ENCODE data around the gene L3MBTL1.

The L3MBTL1 gene

DNA sequence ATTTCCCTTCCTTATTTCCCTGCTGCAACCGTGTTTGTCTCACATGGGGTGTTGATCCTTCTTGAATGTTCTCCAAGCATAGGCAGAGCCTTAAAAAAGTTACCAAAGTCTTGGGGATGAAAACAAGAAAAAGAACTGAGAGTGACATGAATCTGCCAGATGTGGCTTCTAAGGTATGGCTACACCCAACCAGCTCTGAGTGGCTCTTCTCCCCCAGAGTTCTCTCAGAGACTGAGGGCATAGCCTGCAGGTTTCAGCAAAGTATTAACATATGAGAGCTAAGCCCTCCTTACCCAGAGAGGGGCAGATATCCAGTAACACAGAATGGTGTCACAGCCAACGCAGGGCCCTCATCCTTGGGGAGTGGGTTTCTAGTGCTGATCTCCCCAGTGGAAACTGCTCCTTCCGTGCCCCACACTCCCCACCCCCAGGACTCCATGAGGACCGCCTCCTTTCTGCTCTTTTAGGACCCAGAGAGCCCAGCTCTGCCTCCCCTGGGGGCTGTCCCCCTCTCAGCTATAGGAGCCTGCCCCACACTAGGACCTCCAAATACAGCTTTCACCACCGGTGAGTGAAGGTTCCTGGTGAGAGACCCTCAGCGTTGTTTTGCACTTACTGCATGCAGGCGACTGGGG lies 28.0 kb downstream of the L3MBTL1 start:
- DNase-seq (ENCODE audit: low spot score) = no peak

DNA sequence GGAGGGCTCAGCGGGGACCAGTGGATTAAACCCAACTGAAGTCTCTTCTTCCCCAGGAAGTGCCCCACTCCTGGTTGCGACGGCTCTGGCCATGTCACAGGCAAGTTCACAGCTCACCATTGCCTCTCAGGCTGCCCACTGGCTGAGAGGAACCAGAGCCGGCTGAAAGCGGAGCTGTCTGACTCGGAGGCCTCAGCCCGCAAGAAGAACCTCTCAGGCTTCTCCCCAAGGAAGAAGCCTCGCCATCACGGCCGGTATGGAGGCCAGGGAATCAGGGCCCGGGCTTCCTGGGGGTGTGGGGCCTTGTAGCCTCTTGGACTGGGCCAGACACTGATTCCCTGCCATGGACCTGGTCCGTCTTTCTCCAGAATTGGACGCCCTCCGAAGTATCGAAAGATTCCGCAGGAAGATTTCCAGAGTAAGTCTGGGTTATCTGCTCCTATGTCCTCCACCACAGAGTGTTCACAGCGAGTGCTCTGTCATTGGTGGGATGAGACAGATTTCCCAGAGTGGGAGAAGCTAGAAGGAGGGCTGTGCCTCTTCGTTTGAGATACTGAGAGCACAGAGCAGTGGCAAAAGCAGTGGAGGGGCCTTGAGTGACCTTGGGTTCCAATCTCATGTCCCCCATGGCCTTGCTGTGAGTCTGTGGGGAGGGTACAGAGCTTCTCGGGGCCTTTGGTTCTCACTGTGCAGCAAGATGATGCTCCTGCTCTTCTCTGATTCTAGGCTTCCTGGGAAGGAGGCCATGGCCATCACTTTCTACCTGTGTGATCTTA lies 28.7 kb downstream of the L3MBTL1 start:
- DNase-seq (ENCODE audit: low spot score) = no peak

DNA sequence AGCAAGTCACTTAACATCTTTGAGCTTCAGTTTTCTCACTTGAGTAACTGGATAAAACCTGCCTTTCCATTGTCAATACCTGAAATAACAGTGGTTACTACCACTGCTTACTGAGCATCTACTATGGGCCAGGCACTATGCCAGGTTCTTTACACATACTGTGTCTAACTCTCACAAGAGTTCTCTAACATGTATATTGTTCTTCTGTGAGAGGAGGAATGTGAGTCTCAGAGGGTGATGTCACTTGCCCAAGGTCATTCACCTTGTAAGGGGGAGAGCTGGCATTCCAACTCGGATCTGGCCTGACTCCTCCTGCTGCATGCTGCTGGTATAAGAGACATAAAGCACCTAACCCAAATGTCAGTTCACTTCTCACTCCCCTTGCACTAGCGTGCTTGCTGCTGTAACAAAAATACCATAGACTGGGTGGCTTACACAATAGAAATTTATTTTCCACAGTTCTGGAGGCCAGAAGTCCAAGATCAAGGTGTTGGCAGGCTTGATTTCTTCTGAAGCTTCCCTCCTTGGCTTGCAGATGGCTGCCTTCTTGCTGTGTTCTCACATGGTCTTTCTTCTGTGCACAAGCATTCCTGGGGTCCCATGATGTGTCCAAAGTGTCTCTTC lies 29.4 kb downstream of the L3MBTL1 start:
- DNase-seq (ENCODE audit: low spot score) = no peak

DNA sequence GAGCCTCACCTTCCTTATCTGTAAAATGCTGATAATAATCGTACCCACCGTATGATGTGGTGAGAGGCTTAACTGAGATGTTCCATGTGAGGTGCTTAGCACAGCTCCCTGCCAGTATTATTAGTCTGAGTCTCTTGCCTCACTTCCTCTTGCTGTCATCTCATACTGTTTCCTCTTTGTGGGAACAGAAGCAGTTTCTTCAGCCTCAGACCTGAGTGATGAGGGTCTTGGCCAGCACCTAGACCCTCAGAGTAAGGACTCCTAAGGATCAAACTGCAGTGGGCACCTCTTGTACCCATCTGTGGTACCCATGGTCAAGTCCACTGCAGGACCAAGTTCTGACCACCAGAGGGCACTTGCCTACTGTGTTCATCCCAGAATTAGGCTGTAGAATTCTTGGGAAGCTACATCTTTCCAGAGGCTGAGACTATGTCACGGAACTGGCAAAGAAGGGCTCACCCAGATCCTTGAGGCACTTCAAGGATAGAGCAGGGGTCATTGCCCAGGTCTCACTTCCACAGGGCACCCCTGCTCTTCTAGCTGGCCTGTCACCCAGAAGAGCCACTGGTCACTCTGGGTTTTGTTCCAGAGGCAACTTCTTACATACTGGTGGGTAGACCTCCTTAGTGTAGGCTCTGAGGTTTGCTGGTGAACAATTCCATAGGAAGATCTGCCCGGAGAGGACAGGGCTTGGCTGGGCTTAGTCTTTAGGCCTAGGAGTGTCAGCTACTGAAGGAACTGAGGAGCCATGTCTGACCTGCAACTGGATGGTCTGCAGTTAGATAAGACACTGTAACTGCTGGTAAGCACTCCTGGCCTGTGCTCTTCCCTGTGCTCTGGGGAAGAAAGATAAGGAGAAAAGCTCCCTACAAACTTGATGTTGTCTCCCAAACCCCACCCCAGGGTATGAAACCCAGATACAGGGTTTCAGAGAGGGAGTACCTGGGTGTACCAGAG lies 30.7 kb downstream of the L3MBTL1 start:
- DNase-seq (ENCODE audit: low spot score) = peak; percentile 20

DNA sequence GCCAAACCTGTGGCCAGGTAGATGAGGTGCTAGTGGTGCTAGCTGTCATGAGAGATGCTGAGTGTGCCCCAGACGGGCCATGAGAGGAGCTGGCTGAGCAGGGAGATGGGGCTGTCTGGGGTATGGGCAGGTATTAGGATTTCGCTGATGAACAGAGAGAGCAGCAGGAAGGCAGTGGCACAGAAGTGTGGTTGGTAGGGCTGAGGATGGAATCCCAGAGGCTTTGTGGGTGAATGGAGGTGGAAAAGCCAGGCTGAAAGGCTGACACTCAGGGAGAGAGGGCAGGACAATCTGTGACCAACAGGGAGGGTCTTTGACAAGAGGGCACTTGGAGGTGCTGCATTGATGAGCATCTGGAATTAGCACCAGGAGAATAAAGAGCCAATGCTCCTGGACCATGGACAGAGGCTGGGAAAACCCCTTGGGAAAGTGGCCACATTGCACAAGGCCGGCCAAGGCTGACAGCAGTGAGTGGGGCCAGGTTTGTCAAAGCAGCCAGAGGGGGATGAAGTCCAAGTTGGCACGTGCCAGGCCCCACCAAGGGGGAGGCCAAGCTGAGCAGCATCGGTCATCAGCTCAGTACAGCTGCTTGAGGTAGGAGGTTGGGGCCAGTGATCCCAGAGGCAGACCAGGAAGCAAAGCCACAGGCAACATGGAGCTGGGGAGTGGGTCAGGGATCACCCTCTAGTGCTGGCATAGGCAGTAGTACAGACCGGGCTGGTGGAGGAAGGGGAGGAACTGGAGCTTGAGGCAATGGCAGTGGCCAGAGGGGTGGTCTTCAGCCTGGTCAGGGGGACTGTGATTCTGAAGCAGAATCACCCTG lies 31.6 kb downstream of the L3MBTL1 start:
- no peak for DNase-seq (ENCODE audit: low spot score)

DNA sequence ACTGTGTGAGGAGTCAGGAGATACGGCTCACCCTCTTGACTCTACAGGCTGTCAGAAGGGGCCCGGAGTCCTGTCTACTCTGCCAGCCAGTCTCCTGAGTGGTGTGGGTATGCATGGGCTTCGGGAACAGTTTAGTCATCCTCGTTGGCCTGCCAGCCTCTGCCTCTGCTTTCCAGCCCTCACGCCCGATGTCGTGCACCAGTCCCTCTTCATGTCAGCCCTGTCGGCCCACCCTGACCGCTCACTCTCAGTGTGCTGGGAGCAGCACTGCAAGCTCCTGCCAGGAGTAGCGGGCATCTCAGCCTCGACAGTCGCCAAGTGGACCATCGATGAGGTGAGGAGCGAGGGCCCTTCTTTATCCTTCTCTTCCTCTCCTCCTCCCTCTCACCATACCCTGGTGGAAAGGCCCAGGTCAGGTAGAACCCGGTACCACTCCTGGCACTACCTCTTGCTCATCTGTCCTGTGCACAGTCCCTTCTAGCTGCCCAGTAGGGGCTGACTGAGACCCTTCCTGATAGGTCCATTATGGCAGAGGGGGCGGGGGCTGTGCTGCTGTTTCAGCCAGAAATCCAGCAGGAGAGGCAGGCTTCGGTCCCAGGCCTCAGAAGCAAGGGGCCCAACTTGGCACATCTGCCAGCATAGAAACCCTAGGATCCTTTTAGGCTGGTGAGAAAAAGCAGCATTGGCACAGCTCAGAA lies 32.6 kb downstream of the L3MBTL1 start:
- DNase-seq (ENCODE audit: low spot score) = no peak

DNA sequence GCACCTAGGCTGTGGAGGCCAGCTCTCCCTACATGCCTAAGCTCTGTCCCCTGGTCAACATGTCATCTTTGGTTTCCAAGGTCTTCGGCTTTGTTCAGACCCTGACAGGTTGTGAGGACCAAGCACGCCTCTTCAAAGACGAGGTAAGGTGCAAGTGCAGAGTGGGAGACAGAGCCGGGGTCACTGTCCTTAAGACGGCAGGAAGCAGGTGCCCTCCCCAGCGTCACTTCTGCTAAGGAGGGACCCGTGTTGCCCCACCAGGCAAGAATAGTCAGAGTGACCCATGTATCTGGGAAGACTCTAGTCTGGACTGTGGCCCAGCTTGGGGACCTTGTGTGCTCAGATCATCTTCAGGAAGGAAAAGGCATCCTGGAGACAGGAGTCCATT lies 33.2 kb downstream of the L3MBTL1 start:
- DNase-seq (ENCODE audit: low spot score) = no peak

DNA sequence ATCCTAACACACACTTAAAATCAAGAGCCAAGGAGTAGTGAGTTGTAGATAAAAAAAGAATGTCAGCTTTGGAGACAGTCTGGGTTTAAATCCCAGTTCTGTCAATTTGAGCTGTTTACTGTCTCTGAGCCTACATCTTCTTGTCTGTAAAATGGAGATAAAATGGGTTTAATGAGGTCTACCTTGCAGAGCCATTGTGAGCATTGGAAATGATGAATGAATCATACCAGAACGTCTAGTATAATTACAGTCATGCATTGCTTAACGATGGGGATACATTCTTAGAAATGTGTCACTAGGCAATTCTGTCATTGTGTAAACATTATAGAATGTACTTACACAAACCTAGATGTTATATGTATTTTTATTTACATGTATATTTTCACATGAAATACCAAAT lies 33.7 kb downstream of the L3MBTL1 start:
- DNase-seq (ENCODE audit: low spot score) = no peak

DNA sequence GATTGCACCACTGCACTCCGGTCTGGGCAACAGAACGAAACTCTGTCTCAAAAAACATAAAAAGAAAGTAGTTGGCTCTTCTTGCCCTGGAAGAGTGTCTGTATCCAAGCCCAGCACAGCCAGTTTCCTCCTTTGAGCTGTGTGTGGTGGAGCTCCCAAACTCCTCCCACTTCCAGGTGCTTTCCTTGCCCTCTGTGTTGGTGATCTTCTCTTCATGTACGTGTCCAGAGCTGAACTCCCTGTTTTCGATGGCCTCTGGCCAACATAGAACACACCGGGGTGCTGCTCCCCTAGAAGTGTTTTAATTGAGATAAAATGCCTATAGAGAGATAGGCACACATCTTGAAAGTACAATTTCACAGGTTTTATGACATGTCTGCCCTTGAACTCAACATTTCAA lies 34.7 kb downstream of the L3MBTL1 start:
- DNase-seq (ENCODE audit: low spot score) = no peak

DNA sequence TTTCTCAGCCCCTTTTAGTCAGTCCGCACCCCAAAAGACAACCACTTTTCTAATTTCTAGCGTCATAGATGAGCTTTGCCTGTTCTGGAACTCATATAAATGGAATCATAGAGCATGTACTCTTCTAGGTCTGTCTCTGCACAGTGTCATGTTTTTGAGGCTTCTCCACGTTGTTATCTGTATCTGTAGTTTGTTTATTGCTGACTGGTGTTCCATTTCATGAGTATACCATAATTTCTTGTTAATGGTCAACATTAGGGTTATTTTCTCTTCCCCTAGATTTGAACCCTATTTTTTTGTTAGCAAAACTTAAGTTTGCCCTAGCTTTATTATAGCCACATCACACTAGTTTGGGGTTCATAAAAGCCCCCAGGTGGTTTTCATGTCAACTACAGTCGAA lies 35.2 kb downstream of the L3MBTL1 start:
- DNase-seq (ENCODE audit: low spot score) = no peak

DNA sequence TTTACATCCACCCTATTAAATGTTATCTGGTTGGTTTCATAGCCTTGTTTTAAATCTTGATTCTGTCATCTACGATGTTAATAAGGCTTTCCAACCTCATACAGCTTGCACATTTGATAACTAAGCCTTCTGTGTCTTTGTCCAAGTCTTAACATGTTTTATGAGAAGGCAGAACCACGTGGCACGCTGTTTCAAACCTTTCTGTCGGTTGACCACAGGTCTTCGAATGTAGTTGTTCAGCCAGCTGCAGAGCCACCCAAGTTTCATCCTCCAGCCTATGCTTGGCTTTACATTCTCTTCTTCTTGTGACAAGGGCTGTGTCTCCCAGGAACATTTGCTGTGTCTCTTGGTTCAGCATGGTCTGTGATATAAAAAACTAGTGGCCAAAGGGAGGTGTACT lies 35.6 kb downstream of the L3MBTL1 start:
- no peak for DNase-seq (ENCODE audit: low spot score)

DNA sequence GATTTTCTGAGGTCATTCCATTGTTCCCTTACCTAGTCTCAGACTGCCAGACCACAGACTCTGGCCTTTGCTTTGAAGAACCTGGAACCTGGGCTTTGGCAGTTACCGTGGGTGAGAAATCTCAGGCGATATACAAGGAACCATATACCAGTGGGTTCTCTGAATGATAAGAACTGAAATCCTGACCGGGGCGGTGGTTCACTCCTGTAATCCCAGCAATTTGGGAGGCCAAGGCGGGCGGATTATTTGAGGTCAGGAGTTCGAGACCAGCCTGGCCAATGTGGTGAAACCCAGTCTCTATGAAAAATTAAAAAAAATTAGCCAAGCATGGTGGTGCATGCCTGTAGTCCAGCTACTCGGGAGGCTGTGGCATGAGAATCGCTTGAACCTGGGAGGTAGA lies 37.0 kb downstream of the L3MBTL1 start:
- no peak for DNase-seq (ENCODE audit: low spot score)

DNA sequence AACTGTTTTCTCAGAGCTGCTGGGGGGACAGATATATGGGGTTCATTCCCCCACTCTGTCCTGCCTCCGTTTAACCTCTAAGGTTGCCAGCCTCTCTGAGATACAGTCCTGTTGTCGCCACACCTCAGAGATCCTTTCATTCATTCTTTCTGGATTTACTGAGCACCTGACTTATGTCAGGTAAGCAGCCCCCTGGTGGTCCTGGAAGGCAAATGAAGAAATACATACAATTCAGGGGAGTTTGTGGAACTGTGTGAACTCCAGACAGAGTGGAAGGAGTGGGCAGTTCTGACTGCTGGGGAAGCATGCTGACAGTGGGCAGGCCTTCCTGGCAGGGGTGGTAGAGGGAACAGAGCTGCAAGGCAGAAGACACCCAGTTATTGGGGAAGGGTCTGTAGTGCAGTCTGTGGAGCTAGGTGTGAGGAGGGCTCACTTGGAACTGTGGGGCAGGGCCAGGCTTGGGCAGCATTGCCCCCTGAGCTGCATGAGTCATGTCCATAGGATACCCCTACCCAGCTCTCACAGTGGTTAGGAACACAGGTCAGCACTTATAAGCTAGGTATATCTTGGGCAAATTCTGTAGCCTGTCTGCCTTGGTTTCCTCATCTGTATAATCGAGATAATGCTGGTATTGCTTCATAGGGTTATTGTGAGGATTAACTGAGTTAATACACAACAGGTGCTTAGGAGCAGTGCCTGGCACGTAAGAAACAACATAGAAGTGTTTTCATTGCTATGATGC lies 38.5 kb downstream of the L3MBTL1 start:
- DNase-seq (ENCODE audit: low spot score) = no peak

DNA sequence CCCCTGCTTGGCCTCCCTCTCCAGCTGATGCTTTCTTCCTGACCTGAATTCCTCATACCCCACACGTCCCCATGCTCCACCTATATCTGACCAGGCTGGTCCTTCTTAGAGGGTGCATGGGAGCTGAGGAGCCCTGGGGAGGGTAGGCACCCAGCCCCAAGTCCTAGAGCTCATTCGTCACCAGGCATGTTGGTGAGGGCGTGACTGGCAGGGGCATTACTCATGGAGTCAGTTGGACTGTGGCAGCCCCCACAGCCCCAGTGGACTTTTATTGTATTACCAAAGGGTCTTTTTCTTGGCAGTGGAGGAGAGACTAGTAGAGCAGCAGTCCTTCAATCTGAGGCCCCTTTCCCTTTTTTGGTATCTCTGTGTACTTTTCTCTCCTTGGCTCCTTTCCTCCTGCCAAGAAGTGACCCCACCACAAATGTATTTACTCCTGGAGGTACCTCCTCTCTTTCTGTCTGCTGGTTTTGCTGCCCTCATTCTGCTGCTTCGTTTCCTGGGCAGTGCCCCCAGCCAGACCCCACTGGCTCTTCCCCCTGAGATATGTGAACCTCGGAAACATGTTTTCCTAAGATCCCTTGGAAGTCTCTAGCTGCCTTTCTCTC lies 40.9 kb downstream of the L3MBTL1 start:
- no peak for DNase-seq (ENCODE audit: low spot score)

DNA sequence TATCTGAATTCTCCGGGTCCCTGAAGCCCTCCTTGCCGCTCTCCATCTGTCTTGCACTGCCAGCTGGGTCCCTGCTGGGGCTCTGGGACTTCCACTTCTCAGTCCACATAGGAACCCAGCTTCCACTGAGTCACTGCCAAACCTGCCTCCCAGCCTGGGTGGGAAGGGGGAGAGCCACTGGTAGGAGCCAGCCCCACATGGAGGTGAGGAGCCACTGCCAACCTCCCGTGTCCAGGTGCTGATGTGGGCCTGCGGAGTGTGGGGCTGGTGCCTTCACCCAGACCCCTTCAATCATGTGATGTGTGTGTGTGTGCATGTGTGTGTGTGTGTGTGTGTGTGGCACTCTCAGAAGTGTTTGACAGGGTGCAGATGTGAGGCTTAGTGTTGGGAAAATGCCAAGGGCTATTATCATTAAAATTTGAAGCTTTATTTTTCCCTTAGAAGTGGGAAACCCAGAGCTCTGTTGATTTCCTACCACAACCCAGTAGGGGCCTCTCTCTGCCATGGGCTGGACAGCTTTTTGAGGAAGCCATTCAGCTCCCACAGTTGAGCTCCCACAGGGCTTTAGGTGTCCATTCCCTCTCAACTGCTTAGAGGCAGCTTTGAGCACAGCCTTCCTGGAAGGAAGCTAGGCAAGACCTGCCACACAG lies 42.0 kb downstream of the L3MBTL1 start:
- no peak for DNase-seq (ENCODE audit: low spot score)

DNA sequence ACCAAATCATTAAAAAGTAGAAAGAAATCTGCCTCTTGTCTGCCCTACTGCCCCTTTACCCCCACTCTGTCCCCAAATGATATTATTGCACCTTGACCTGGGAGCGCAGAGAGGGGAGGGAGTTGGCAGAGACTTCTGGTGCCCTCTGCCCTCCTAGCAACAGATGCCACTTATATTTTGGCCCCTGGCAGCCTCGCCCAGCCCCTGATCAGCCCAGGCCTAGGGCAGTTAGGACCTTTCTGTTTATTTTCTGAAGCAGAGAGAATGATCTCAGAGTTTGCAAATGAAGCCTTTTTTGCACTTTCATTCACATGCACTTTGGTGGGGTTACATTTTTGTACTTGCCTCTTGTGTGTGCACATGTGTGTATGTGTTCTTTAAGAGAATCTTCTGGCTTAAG lies 43.0 kb downstream of the L3MBTL1 start:
- DNase-seq (ENCODE audit: low spot score) = no peak

DNA sequence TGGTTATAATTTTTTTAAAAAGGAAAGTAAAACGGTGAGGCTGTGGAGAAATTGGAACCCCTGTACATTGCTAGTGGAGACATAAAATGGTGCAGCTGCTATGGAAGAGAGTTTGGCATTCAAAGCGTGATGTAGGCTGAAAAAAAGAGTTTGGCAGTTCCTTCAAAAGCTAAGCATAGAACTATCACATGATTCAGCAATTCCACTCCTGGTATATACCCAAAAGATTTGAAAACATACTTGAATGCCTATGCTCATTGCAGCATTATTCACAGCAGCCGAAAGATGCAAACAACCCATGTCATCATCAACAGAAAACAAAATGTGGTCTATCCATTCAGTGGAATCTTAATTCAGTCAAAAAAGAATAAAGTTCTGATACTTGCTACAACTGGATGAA lies 46.9 kb downstream of the L3MBTL1 start:
- DNase-seq (ENCODE audit: low spot score) = no peak

DNA sequence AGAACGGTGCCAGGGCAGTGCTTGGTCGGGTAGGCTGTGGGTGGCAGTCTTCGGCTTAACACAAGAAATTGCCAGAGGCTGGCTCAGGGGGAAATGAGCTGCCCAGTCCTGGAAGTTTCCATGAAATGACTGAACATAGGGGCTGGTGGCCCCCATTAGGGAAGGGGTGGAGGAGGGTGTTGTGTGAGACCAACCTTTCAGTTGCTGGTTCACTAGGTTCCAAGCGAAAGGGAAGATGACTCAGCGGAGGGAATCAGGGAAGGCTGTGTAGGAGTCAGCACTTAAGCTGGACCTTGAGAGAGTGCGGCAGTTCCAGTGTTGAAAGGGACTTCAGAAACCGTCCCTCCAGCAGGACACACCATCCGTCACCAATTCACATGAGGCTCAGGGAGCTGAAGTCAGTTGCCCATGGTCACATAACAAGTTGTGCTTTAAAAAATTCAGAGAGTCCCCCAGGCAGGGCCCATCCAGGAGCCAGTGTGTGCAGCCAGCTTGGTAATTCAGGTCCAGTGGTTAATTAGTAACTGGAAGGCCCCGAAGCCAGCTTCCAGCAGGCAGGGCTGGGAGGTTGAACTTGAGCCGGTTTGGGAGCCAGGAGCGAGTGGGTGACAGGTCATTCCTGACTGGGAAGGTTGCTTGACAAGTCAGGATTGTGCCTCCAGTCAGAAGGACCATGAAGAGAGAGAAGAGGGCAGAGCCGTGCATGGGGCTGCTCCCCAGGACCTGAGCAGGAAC lies 51.1 kb downstream of the L3MBTL1 start, which contains the start of gene SGK2:
SGK2 (plus strand) TSS at position 616 of the 735 bp plus-strand sequence. CDS start 7,469 bp downstream, outside the sequence.
- DNase-seq (ENCODE audit: low spot score) = no peak

All from CD4-positive, alpha-beta T cell treated with Interleukin-6 at 100 ng/mL for 8 hours (primary cell).